Thyroid gland (tissue), 4 donors: ENCODE results near the gene PRKAR2B.

ENCODE experiments used
- CTCF ChIP-seq, 6 experiments: fragments of 200-600 bp in 3 of 6; fragments of 450-650 bp in 3 of 6; sonication (generic) in 3 of 6; IDR thresholded peaks; one replicate each; pipeline ENCODE4 v1.5.1; 2016 to 2019; ENCODE audit warnings: antibody characterized with exemption in 6 of 6, mild to moderate bottlenecking in 2 of 6, inconsistent platforms in 1 of 6, moderate library complexity in 1 of 6
- POLR2A ChIP-seq, 2 donors: fragments of 450-650 bp; IDR thresholded peaks; one replicate each; pipeline ENCODE4 v1.6.1; 2017; ENCODE audit warnings: antibody characterized with exemption in 2 of 2, mild to moderate bottlenecking in 2 of 2, moderate library complexity in 1 of 2

GRCh38 chr7:107046491-107047259 is 2.2 kb downstream of the PRKAR2B start:
- TF ChIP-seq POLR2A (IDR thresholded peaks at IDR 0.05) = no peak
- no peak for TF ChIP-seq CTCF (IDR thresholded peaks at IDR 0.05)
